Fibroblast of lung (primary cell): ENCODE data around the gene C15orf39. TPM values are rescaled to one million over a fixed set of nuclear protein-coding genes. Genes with fewer than 3 reads are reported as not detected.

Experiments
- DNase-seq, 2 donors: peaks; one replicate each; pipeline versions ENCODE4 v3.0.0 to v3.0.0-alpha.2; 2010; ENCODE audit warnings: low read depth in 2 of 2
- H2AFZ ChIP-seq: 2 replicates; pipeline ENCODE4 v1.5.1; 2012; ENCODE audit warnings: low read length, control low read depth, inconsistent platforms
- H3K27ac ChIP-seq: 2 replicates; pipeline ENCODE4 v1.5.1; 2011; ENCODE audit warnings: low read length, control low read depth; ENCODE audit not compliant: insufficient read depth
- H3K27me3 ChIP-seq: 2 replicates; pipeline ENCODE4 v1.5.1; 2011; ENCODE audit warnings: mild to moderate bottlenecking, low read length; ENCODE audit not compliant: control insufficient read depth, insufficient read depth
- H3K36me3 ChIP-seq: 2 replicates; pipeline ENCODE4 v1.5.1; 2011; ENCODE audit warnings: low read length; ENCODE audit not compliant: control insufficient read depth, insufficient read depth
- H3K4me1 ChIP-seq: 2 replicates; pipeline ENCODE4 v1.5.1; 2011; ENCODE audit warnings: low read length; ENCODE audit not compliant: control insufficient read depth, insufficient read depth; ENCODE audit errors: extremely low read depth
- H3K4me2 ChIP-seq: 2 replicates; pipeline ENCODE4 v1.5.1; 2011; ENCODE audit warnings: low read length, control low read depth; ENCODE audit not compliant: insufficient read depth; ENCODE audit errors: extremely low read depth
- H3K4me3 ChIP-seq, 4 experiments: fragments of 200-600 bp in 1 of 4; sonication (generic) in 1 of 4; replicated peaks in 1 of 4; 2 replicates each; pipeline ENCODE4 v1.5.1; 2011 to 2016; ENCODE audit warnings: low read length in 4 of 4, low read depth in 3 of 4, mild to moderate bottlenecking in 3 of 4, control low read depth in 2 of 4, inconsistent platforms in 1 of 4, mixed read lengths in 1 of 4; ENCODE audit not compliant: insufficient read depth in 1 of 4; ENCODE audit errors: control extremely low read depth in 1 of 4
- H3K79me2 ChIP-seq: 2 replicates; pipeline ENCODE4 v1.5.1; 2012; ENCODE audit warnings: mild to moderate bottlenecking, low read length, inconsistent platforms; ENCODE audit not compliant: control insufficient read depth, insufficient read depth
- H3K9ac ChIP-seq: 2 replicates; pipeline ENCODE4 v1.5.1; 2011; ENCODE audit warnings: mild to moderate bottlenecking, low read length, control low read depth; ENCODE audit not compliant: insufficient read depth
- H3K9me3 ChIP-seq: 2 replicates; pipeline ENCODE4 v1.5.1; 2012; ENCODE audit warnings: low read depth, low read length; ENCODE audit not compliant: control insufficient read depth, insufficient read depth
- H4K20me1 ChIP-seq: 2 replicates; pipeline ENCODE4 v1.5.1; 2011; ENCODE audit warnings: low read length; ENCODE audit not compliant: control insufficient read depth, insufficient read depth; ENCODE audit errors: extremely low read depth
- EZH2 ChIP-seq: IDR thresholded peaks from 2 replicates; pipeline ENCODE4 v1.5.1; 2012; ENCODE audit warnings: low read length, control low read depth, mild to moderate bottlenecking; ENCODE audit errors: missing control alignments
- polyA plus RNA-seq, 2 donors: library from polyadenylated mRNA; depleted of rRNA in 1 of 2; stranded (reverse) in 1 of 2; unstranded in 1 of 2; fragments of >200 nt; gene quantifications; 2 replicates each; pipeline ENCODE4 v1.2.1, GENCODE V29; 2011 to 2012; ENCODE audit warnings: missing spikeins in 1 of 2
- total RNA-seq: library from RNA; depleted of rRNA; stranded (reverse); fragments of >200 nt; gene quantifications from 2 replicates; pipeline ENCODE4 v1.2.1, GENCODE V29; 2014
- TF ChIP-seq, protein P1 (sequence below), 2 donors: IDR thresholded peaks in 1 of 2; conservative IDR thresholded peaks in 1 of 2; 1 replicate in 1 of 2; 2 replicates in 1 of 2; pipeline ENCODE4 v1.5.1; 2011 to 2012; ENCODE audit warnings: low read length in 2 of 2, control low read depth in 1 of 2, inconsistent platforms in 1 of 2, low read depth in 1 of 2, mild to moderate bottlenecking in 1 of 2

C15orf39 gene
- total and polyA plus RNA-seq, 2 donors (not counting 1 experiment from before 2014, with no cell fraction given), result 1.7 to 2.3 TPM

DNA sequence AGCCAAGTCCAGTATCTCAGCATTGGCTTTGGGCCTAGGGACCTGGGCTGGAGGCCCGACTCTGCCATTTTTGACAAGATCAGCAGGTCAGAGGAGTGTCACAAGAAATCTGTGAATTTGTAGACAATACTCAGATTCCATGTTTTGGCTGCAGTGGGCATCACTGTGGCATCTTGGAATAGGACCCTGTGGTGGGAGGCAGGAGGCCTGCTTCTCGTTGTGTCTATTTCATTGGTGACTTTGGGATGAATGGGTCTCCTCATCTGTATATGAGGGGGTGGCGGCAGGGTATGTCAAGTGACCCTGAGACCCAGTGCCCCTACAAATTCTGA, 3.3 kb downstream of the C15orf39 start:
- TF ChIP-seq EZH2, result no peak
- TF ChIP-seq, protein P1, sequence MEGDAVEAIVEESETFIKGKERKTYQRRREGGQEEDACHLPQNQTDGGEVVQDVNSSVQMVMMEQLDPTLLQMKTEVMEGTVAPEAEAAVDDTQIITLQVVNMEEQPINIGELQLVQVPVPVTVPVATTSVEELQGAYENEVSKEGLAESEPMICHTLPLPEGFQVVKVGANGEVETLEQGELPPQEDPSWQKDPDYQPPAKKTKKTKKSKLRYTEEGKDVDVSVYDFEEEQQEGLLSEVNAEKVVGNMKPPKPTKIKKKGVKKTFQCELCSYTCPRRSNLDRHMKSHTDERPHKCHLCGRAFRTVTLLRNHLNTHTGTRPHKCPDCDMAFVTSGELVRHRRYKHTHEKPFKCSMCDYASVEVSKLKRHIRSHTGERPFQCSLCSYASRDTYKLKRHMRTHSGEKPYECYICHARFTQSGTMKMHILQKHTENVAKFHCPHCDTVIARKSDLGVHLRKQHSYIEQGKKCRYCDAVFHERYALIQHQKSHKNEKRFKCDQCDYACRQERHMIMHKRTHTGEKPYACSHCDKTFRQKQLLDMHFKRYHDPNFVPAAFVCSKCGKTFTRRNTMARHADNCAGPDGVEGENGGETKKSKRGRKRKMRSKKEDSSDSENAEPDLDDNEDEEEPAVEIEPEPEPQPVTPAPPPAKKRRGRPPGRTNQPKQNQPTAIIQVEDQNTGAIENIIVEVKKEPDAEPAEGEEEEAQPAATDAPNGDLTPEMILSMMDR (conservative IDR thresholded peaks at IDR 0.05 in 1 of 2, IDR thresholded peaks at IDR 0.05 in 1 of 2; ENCODE audit: low read depth in 1 of 2, low read length in 2 of 2), result no peak
- Histone ChIP-seq H3K27me3 (no peaks in the 10 kb centered on the region), H3K4me2 (no peak overlapping the region), H3K36me3 (peaks cover 11% of the 10 kb centered on the region), H3K79me2 (peaks cover 47% of the 10 kb centered on the region), H4K20me1 (no peaks in the 10 kb centered on the region), H3K27ac (no peak overlapping the region), H3K9ac (no peak overlapping the region), H2AFZ (no peak overlapping the region), H3K9me3 (no peaks in the 10 kb centered on the region), H3K4me1 (peaks cover 21% of the 10 kb centered on the region), H3K4me3 (no peak overlapping the region)
- no peak for DNase-seq

DNA sequence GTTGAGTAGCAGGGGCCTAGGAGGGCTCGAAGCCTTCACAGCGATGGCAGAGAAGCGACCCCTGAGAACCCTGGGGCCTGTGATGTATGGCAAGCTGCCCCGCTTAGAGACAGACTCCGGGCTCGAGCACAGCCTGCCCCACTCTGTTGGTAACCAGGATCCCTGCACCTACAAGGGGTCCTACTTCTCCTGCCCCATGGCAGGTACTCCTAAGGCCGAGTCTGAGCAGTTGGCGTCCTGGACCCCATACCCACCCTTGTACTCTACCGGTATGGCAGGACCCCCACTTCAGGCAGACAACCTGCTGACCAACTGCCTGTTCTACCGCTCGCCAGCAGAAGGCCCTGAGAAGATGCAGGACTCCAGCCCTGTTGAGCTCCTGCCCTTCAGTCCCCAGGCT, 4.3 kb downstream of the C15orf39 start:
- Histone ChIP-seq H4K20me1 (no peaks in the 10 kb centered on the region), H3K4me1 (peaks cover 18% of the 10 kb centered on the region), H3K27me3 (no peaks in the 10 kb centered on the region), H3K9me3 (no peaks in the 10 kb centered on the region), H2AFZ (no peak overlapping the region), H3K9ac (no peak overlapping the region), H3K79me2 (peaks cover 50% of the 10 kb centered on the region), H3K36me3 (peaks cover 11% of the 10 kb centered on the region), H3K4me2 (no peak overlapping the region), H3K4me3 (no peak overlapping the region), H3K27ac (no peak overlapping the region)
- DNase-seq, result no peak
- TF ChIP-seq EZH2, result no peak
- TF ChIP-seq, protein P1 (conservative IDR thresholded peaks at IDR 0.05 in 1 of 2, IDR thresholded peaks at IDR 0.05 in 1 of 2; ENCODE audit: low read depth in 1 of 2, low read length in 2 of 2), result no peak

DNA sequence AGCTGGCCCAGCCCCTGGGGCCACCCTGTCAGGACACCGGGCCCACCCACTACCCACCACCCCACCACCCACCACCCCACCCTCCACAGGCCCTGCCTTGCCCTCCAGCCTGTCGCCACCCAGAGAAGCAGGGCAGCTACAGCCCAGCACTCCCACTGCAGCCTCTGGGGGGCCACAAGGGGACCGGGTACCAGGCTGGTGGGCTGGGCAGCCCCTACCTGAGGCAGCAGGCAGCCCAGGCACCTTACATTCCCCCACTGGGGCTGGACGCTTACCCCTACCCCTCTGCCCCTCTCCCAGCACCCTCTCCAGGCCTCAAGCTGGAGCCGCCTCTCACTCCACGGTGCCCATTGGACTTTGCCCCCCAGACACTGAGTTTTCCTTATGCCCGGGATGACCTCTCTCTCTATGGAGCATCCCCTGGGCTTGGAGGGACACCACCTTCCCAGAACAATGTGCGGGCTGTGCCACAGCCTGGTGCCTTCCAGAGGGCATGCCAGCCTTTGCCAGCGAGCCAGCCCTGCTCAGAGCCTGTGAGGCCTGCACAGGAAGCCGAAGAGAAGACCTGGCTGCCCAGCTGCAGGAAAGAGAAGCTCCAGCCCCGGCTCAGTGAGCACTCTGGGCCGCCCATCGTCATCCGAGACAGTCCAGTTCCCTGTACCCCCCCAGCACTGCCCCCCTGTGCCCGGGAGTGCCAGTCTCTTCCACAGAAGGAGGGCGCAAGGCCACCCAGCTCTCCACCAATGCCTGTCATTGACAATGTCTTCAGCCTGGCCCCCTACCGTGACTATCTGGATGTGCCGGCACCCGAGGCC, 5.3 kb downstream of the C15orf39 start:
- Histone ChIP-seq H3K79me2 (peaks cover 50% of the 10 kb centered on the region), H3K4me3 (no peak overlapping the region), H3K9me3 (no peaks in the 10 kb centered on the region), H3K27me3 (no peaks in the 10 kb centered on the region), H2AFZ (no peak overlapping the region), H3K4me2 (no peak overlapping the region), H3K36me3 (peaks cover 15% of the 10 kb centered on the region), H3K27ac (no peak overlapping the region), H3K9ac (no peak overlapping the region), H4K20me1 (no peaks in the 10 kb centered on the region), H3K4me1 (peaks cover 13% of the 10 kb centered on the region)
- no peak for DNase-seq
- no peak for TF ChIP-seq EZH2
- TF ChIP-seq, protein P1 (conservative IDR thresholded peaks at IDR 0.05 in 1 of 2, IDR thresholded peaks at IDR 0.05 in 1 of 2; ENCODE audit: low read depth in 1 of 2, low read length in 2 of 2), result no peak
